ENCODE results near the gene RGL4.
"Not testable (repeated sequence)": the region's sequence is repeated elsewhere in the genome, so short reads cannot be mapped to it uniquely, and the experiment has no call there.

The RGL4 gene

GRCh38 chr22:23652711-23653110 lies 38.1 kb upstream of the RGL4 start:
- Histone ChIP-seq H3K27ac (no peak overlapping the region), H3K9me3 (no peaks in the 10 kb centered on the region), H3K27me3 (no peaks in the 10 kb centered on the region), H3K4me1 (no peaks in the 10 kb centered on the region), H3K36me3 (peaks cover 0 to 62% (median 16%) of the 10 kb centered on the region in 3 donors), H3K4me3 (no peak overlapping the region)
- no peak for DNase-seq
- intact Hi-C loops (cut with DNase I; ENCODE audit: low total_unique reads) = no loop called here
- no peak for TF ChIP-seq CTCF (IDR thresholded peaks at IDR 0.05)

GRCh38 chr22:23655891-23656475 lies 34.8 kb upstream of the RGL4 start:
- Histone ChIP-seq H3K4me1 (no peaks in the 10 kb centered on the region), H3K27me3 (no peaks in the 10 kb centered on the region), H3K27ac (no peak overlapping the region), H3K4me3 (no peak overlapping the region), H3K9me3 (no peaks in the 10 kb centered on the region), H3K36me3 (peaks cover 15 to 69% (median 31%) of the 10 kb centered on the region in 3 donors)
- no peak for TF ChIP-seq CTCF (IDR thresholded peaks at IDR 0.05)
- no peak for DNase-seq
- intact Hi-C loops (cut with DNase I; ENCODE audit: low total_unique reads) = no loop called here

- no peak for DNase-seq
- intact Hi-C loops (cut with DNase I; ENCODE audit: low total_unique reads) = no loop called here
- no peak overlapping the region for H3K4me3 ChIP-seq
- no peaks in the 10 kb centered on the region for H3K4me1 ChIP-seq
- peaks cover 24 to 64% (median 36%) of the 10 kb centered on the region in 3 donors for H3K36me3 ChIP-seq
- H3K27me3 ChIP-seq = no peaks in the 10 kb centered on the region
- no peaks in the 10 kb centered on the region for H3K9me3 ChIP-seq
- no peak for TF ChIP-seq CTCF (IDR thresholded peaks at IDR 0.05)
- H3K27ac ChIP-seq = no peak overlapping the region
These were observed 33.1 kb upstream of the RGL4 start for GRCh38 chr22:23657727-23658126.

GRCh38 chr22:23660381-23660780 lies 30.4 kb upstream of the RGL4 start:
- H3K4me3 ChIP-seq; H3K4me1 ChIP-seq; intact Hi-C loops (cut with DNase I; ENCODE audit: low total_unique reads); DNase-seq; H3K27me3 ChIP-seq; H3K27ac ChIP-seq; H3K9me3 ChIP-seq: not testable (repeated sequence)
- peaks cover 24 to 47% (median 26%) of the 10 kb centered on the region in 3 donors for H3K36me3 ChIP-seq

GRCh38 chr22:23670378-23671295 lies 20.2 kb upstream of the RGL4 start:
- Histone ChIP-seq H3K27me3 (no peaks in the 10 kb centered on the region), H3K27ac (no peak overlapping the region), H3K36me3 (peaks cover 0 to 23% (median 4%) of the 10 kb centered on the region in 3 donors), H3K4me3 (no peak overlapping the region), H3K9me3 (no peaks in the 10 kb centered on the region), H3K4me1 (no peaks in the 10 kb centered on the region)
- no peak for TF ChIP-seq CTCF (IDR thresholded peaks at IDR 0.05)
- intact Hi-C loops (cut with DNase I; ENCODE audit: low total_unique reads) = no loop called here
- DNase-seq = no peak

- intact Hi-C loops (cut with DNase I; ENCODE audit: low total_unique reads); H3K9me3 ChIP-seq; H3K4me3 ChIP-seq; H3K27ac ChIP-seq; H3K27me3 ChIP-seq; H3K4me1 ChIP-seq; DNase-seq: not testable (repeated sequence)
- peaks cover 0 to 23% (median 4%) of the 10 kb centered on the region in 3 donors for H3K36me3 ChIP-seq
These were observed 19.4 kb upstream of the RGL4 start for GRCh38 chr22:23671387-23671786.

GRCh38 chr22:23672307-23673049 lies 18.3 kb upstream of the RGL4 start:
- H3K4me1 ChIP-seq; intact Hi-C loops (cut with DNase I; ENCODE audit: low total_unique reads); H3K27me3 ChIP-seq; H3K9me3 ChIP-seq; H3K27ac ChIP-seq; DNase-seq; H3K4me3 ChIP-seq: not testable (repeated sequence)
- peaks cover 0 to 31% (median 4%) of the 10 kb centered on the region in 3 donors for H3K36me3 ChIP-seq
